ENCODE results near the gene SARDH. TPM values are rescaled to one million over a fixed set of nuclear protein-coding genes. Genes with fewer than 3 reads are reported as not detected.

SARDH gene
- total RNA-seq, 1 experiment from 2014 or later, result 20.9 TPM

GRCh38 chr9:133674091-133674490 lies 64.1 kb downstream of the SARDH start:
- Histone ChIP-seq H3K27ac (no peak overlapping the region), H3K27me3 (replicated peaks) (no peaks in the 10 kb centered on the region), H3K36me3 (peaks cover 15% of the 10 kb centered on the region), H3K4me3 (no peak overlapping the region), H3K4me1 (replicated peaks) (no peaks in the 10 kb centered on the region), H3K9me3 (replicated peaks) (no peaks in the 10 kb centered on the region)
- DNase-seq (ENCODE audit: low read depth in 1 of 2, low spot score in 2 of 2), result no peak

DNA sequence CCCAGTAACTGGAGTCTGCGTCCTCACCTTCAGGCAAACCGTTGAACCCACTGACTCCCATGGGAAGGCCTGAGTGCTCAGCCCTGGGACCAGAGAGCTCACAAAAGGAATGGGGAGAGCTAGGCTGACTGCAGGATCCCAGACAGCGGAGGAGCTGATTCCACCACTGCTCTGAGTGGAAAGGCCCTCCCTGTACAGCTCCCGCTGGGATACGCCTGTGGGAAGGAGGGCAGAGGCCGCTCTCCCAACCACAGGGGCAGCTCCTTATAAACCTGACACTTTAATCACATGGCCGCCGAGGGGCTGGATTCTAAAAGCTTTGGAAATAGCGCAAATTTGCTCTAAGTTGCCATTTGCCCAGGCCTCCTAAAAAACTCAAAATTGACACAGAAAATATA lies 64.9 kb downstream of the SARDH start:
- Histone ChIP-seq H3K27me3 (replicated peaks) (no peaks in the 10 kb centered on the region), H3K4me3 (no peak overlapping the region), H3K27ac (no peak overlapping the region), H3K4me1 (replicated peaks) (no peaks in the 10 kb centered on the region), H3K36me3 (peaks cover 15% of the 10 kb centered on the region), H3K9me3 (replicated peaks) (no peaks in the 10 kb centered on the region)
- no peak for DNase-seq (ENCODE audit: low read depth in 1 of 2, low spot score in 2 of 2)

- H3K4me3 ChIP-seq, result no peak overlapping the region
- peaks cover 15% of the 10 kb centered on the region for H3K36me3 ChIP-seq
- H3K27me3 ChIP-seq (replicated peaks), result no peaks in the 10 kb centered on the region
- H3K4me1 ChIP-seq (replicated peaks), result no peaks in the 10 kb centered on the region
- H3K9me3 ChIP-seq (replicated peaks), result no peaks in the 10 kb centered on the region
- DNase-seq (ENCODE audit: low read depth in 1 of 2, low spot score in 2 of 2), result no peak
- no peak overlapping the region for H3K27ac ChIP-seq
Measured at GRCh38 chr9:133672503-133673257, 65.5 kb downstream of the SARDH start.

GRCh38 chr9:133671371-133671770 lies 66.8 kb downstream of the SARDH start:
- H3K9me3 ChIP-seq (replicated peaks), result no peaks in the 10 kb centered on the region
- H3K27me3 ChIP-seq (replicated peaks), result no peaks in the 10 kb centered on the region
- no peak for DNase-seq (ENCODE audit: low read depth in 1 of 2, low spot score in 2 of 2)
- no peaks in the 10 kb centered on the region for H3K4me1 ChIP-seq (replicated peaks)
- no peak overlapping the region for H3K27ac ChIP-seq
- H3K4me3 ChIP-seq, result no peak overlapping the region
- peaks cover 15% of the 10 kb centered on the region for H3K36me3 ChIP-seq

DNA sequence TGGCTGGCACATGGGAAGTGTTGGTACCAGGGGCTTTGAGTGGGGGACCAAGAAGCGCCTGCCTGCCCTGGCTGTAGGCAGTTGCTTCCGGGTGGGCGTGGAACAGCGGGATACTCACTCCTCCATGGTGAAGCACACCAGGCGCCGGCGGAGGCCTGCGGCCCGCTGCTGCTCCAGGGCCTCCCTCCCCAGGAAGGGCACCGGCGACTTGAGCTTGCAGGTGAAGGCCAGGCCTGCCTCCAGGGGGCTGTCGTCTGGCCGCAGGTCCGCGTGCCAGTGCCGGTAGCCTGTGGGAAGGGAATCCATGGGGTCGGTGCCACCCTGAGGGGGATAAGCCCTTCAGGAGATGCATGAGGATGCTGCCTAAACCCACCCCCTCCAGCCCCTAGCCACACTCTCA lies 67.7 kb downstream of the SARDH start:
- no peak for DNase-seq (ENCODE audit: low read depth in 1 of 2, low spot score in 2 of 2)

GRCh38 chr9:133669182-133669801 lies 68.9 kb downstream of the SARDH start:
- Histone ChIP-seq H3K4me1 (replicated peaks) (no peaks in the 10 kb centered on the region), H3K4me3 (no peak overlapping the region), H3K36me3 (peaks cover 15% of the 10 kb centered on the region)

More for the DNA sequence above, 67.7 kb downstream of the SARDH start:
- Histone ChIP-seq H3K4me1 (replicated peaks) (no peaks in the 10 kb centered on the region), H3K27ac (no peak overlapping the region), H3K9me3 (replicated peaks) (no peaks in the 10 kb centered on the region), H3K4me3 (no peak overlapping the region), H3K27me3 (replicated peaks) (no peaks in the 10 kb centered on the region), H3K36me3 (peaks cover 15% of the 10 kb centered on the region)

DNA sequence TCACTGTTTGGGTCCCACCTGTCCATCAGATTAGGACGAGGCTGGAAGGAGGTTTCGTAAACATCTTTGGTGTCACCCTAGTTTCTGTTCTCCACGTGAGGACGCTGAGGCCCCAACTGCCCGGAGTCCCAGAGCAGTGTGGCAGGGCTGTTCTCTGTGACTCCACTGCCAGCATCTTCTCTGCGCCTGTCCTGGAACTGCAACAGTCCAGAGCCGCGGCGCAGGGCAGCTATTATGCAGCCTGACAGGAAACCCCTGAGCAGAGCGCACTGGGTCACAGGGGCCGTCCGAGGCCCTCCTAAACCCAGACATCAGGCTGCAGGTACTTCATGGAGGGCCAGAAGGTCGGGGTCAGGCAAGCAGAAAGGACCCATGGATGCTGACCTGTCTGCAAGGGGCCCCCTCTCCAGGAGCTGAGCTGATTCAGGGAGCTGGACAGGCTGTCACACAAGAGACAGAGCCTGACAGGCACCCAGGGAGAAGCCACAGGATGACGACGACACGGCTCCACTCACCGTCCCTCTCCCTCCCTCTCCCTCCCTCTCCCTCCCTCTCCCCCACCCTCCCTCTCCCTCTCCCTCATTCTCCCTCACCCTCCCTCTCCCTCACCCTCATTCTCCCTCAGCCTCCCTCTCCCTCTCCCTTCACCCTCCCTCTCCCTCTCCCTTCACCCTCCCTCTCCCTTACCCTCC lies 70.2 kb downstream of the SARDH start:
- Histone ChIP-seq H3K27ac (no peak overlapping the region), H3K36me3 (peaks cover 11% of the 10 kb centered on the region), H3K4me1 (replicated peaks) (no peaks in the 10 kb centered on the region), H3K27me3 (replicated peaks) (no peaks in the 10 kb centered on the region), H3K4me3 (no peak overlapping the region), H3K9me3 (replicated peaks) (no peaks in the 10 kb centered on the region)
- no peak for DNase-seq (ENCODE audit: low read depth in 1 of 2, low spot score in 2 of 2)

More at GRCh38 chr9:133669182-133669801, 68.9 kb downstream of the SARDH start:
- no peaks in the 10 kb centered on the region for H3K9me3 ChIP-seq (replicated peaks)
- H3K27ac ChIP-seq, result no peak overlapping the region
- no peaks in the 10 kb centered on the region for H3K27me3 ChIP-seq (replicated peaks)
- no peak for DNase-seq (ENCODE audit: low read depth in 1 of 2, low spot score in 2 of 2)

GRCh38 chr9:133666845-133667244 lies 71.3 kb downstream of the SARDH start:
- no peaks in the 10 kb centered on the region for H3K27me3 ChIP-seq (replicated peaks)
- H3K36me3 ChIP-seq, result peaks cover 3% of the 10 kb centered on the region
- no peak overlapping the region for H3K4me3 ChIP-seq
- no peak overlapping the region for H3K27ac ChIP-seq
- H3K4me1 ChIP-seq (replicated peaks), result no peaks in the 10 kb centered on the region
- no peaks in the 10 kb centered on the region for H3K9me3 ChIP-seq (replicated peaks)
- DNase-seq (ENCODE audit: low read depth in 1 of 2, low spot score in 2 of 2), result no peak

DNA sequence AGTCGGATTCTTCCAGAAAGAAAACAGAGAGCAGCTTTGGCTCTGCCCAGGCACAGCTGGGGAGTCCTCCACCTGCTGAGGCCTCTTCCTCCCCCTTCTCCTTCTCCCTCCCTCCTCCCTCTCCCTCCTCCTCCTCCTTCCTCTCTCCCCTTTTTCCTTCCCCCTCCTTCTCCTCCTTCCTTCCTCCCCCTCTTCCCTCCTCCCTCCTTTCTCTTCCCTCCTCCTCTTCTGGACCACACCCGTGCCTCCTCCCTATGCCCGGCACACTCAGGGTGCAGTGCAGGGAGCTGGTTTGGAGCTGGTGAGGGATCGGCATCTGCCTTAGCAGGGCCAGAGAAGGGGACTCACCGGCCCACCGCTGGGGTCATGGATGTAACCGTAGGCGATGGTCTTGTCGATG lies 71.8 kb downstream of the SARDH start:
- H3K27ac ChIP-seq, result no peak overlapping the region

DNA sequence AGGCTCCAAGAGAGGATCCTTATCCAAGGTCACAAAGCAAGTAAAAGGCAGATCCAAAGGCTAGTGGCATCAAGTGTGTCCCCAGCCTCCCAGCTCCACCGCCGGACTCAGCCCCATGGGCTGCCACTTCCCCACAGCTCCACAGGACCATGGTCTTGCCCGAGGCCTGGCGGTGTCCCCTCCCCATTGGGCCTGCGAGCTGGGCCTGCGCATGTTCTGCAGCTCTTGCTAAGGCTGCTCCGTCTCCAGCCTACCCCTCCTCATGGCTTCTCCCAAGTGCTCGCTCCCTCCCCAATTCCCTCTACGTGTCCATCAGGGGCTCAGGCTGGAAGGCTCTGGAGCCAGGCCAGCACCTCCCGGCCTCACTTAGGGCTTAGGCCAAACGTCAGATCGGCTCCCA lies 72.6 kb downstream of the SARDH start:
- Histone ChIP-seq H3K4me1 (replicated peaks) (no peaks in the 10 kb centered on the region), H3K4me3 (no peak overlapping the region), H3K9me3 (replicated peaks) (no peaks in the 10 kb centered on the region), H3K27ac (no peak overlapping the region), H3K27me3 (replicated peaks) (0 out of 2 replicates have a peak, but pooled peaks cover under 1% of the 10 kb centered on the region), H3K36me3 (peaks cover 3% of the 10 kb centered on the region)
- DNase-seq (ENCODE audit: low read depth in 1 of 2, low spot score in 2 of 2), result no peak

More for the DNA sequence above, 71.8 kb downstream of the SARDH start:
- peaks cover 3% of the 10 kb centered on the region for H3K36me3 ChIP-seq
- no peak for DNase-seq (ENCODE audit: low read depth in 1 of 2, low spot score in 2 of 2)
- no peak overlapping the region for H3K4me3 ChIP-seq
- no peaks in the 10 kb centered on the region for H3K9me3 ChIP-seq (replicated peaks)
- no peaks in the 10 kb centered on the region for H3K4me1 ChIP-seq (replicated peaks)
- no peaks in the 10 kb centered on the region for H3K27me3 ChIP-seq (replicated peaks)

GRCh38 chr9:133665096-133665495 lies 73.1 kb downstream of the SARDH start:
- 0 out of 2 replicates have a peak, but pooled peaks cover 3% of the 10 kb centered on the region for H3K27me3 ChIP-seq (replicated peaks)
- H3K4me1 ChIP-seq (replicated peaks), result no peaks in the 10 kb centered on the region
- DNase-seq (ENCODE audit: low read depth in 1 of 2, low spot score in 2 of 2), result no peak
- H3K4me3 ChIP-seq, result no peak overlapping the region
- no peak overlapping the region for H3K27ac ChIP-seq
- no peaks in the 10 kb centered on the region for H3K9me3 ChIP-seq (replicated peaks)
- peaks cover 3% of the 10 kb centered on the region for H3K36me3 ChIP-seq

- H3K4me1 ChIP-seq (replicated peaks), result no peaks in the 10 kb centered on the region
- no peaks in the 10 kb centered on the region; the same call in 1 of the 2 replicates for H3K36me3 ChIP-seq
- H3K9me3 ChIP-seq (replicated peaks), result no peaks in the 10 kb centered on the region
- H3K27me3 ChIP-seq (replicated peaks), result 0 out of 2 replicates have a peak, but pooled peaks cover 3% of the 10 kb centered on the region
- no peak overlapping the region for H3K27ac ChIP-seq
- DNase-seq (ENCODE audit: low read depth in 1 of 2, low spot score in 2 of 2), result no peak
- no peak overlapping the region for H3K4me3 ChIP-seq
Measured at GRCh38 chr9:133664173-133665050, 73.7 kb downstream of the SARDH start.

DNA sequence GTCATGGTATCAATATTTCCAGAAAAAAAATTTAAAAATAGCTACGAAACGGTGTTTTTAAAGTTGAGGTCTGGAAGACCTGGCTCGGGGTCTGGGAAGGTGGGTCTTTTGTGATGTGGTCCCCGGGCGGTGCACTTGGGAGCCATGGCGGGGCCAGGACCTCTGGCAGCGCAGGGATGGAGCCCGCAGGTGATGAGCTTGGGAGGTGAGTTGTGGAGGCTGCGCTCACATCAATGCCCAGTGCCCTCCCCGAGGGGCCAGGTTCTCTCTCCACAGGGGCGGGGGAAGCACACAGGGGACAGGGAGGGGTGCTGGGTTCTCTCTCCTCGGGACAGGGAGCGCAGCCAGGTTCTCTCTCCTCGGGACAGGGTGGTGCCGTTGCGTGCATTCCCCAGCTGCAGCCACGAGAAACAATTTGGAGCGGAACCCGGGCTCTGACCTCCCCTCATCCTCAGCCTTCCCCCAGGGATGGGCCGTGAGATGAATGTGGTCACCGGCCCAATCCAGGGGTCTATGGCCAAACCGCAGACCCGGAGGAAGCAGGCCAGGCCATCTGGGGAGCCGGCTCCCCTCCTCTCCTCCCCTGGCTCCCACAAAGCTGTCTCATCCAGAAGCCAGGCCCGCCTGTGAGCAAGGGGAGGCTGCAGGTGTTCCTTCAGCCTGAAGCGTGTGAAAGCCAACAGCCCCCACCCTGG lies 76.2 kb downstream of the SARDH start:
- no peak for DNase-seq (ENCODE audit: low read depth in 1 of 2, low spot score in 2 of 2)
- Histone ChIP-seq H3K4me1 (replicated peaks) (peaks cover 4% of the 10 kb centered on the region), H3K27ac (no peak overlapping the region), H3K36me3 (no peaks in the 10 kb centered on the region), H3K4me3 (no peak overlapping the region), H3K9me3 (replicated peaks) (no peaks in the 10 kb centered on the region), H3K27me3 (replicated peaks) (0 out of 2 replicates have a peak, but pooled peaks cover 3% of the 10 kb centered on the region)

All from SJSA1 (cell line).